Fibroblast of lung (primary cell): ENCODE results near the gene ST8SIA6. TPM values are rescaled to one million over a fixed set of nuclear protein-coding genes. Genes with fewer than 3 reads are reported as not detected.

Source experiments
- DNase-seq, 2 donors: peaks; one replicate each; pipeline versions ENCODE4 v3.0.0 to v3.0.0-alpha.2; 2010; ENCODE audit warnings: low read depth in 2 of 2
- H2AFZ ChIP-seq: 2 replicates; pipeline ENCODE4 v1.5.1; 2012; ENCODE audit warnings: low read length, control low read depth, inconsistent platforms
- H3K27ac ChIP-seq: 2 replicates; pipeline ENCODE4 v1.5.1; 2011; ENCODE audit warnings: low read length, control low read depth; ENCODE audit not compliant: insufficient read depth
- H3K27me3 ChIP-seq: 2 replicates; pipeline ENCODE4 v1.5.1; 2011; ENCODE audit warnings: mild to moderate bottlenecking, low read length; ENCODE audit not compliant: control insufficient read depth, insufficient read depth
- H3K36me3 ChIP-seq: 2 replicates; pipeline ENCODE4 v1.5.1; 2011; ENCODE audit warnings: low read length; ENCODE audit not compliant: control insufficient read depth, insufficient read depth
- H3K4me1 ChIP-seq: 2 replicates; pipeline ENCODE4 v1.5.1; 2011; ENCODE audit warnings: low read length; ENCODE audit not compliant: control insufficient read depth, insufficient read depth; ENCODE audit errors: extremely low read depth
- H3K4me2 ChIP-seq: 2 replicates; pipeline ENCODE4 v1.5.1; 2011; ENCODE audit warnings: low read length, control low read depth; ENCODE audit not compliant: insufficient read depth; ENCODE audit errors: extremely low read depth
- H3K4me3 ChIP-seq, 4 experiments: fragments of 200-600 bp in 1 of 4; sonication (generic) in 1 of 4; replicated peaks in 1 of 4; 2 replicates each; pipeline ENCODE4 v1.5.1; 2011 to 2016; ENCODE audit warnings: low read length in 4 of 4, low read depth in 3 of 4, mild to moderate bottlenecking in 3 of 4, control low read depth in 2 of 4, inconsistent platforms in 1 of 4, mixed read lengths in 1 of 4; ENCODE audit not compliant: insufficient read depth in 1 of 4; ENCODE audit errors: control extremely low read depth in 1 of 4
- H3K79me2 ChIP-seq: 2 replicates; pipeline ENCODE4 v1.5.1; 2012; ENCODE audit warnings: mild to moderate bottlenecking, low read length, inconsistent platforms; ENCODE audit not compliant: control insufficient read depth, insufficient read depth
- H3K9ac ChIP-seq: 2 replicates; pipeline ENCODE4 v1.5.1; 2011; ENCODE audit warnings: mild to moderate bottlenecking, low read length, control low read depth; ENCODE audit not compliant: insufficient read depth
- H3K9me3 ChIP-seq: 2 replicates; pipeline ENCODE4 v1.5.1; 2012; ENCODE audit warnings: low read depth, low read length; ENCODE audit not compliant: control insufficient read depth, insufficient read depth
- H4K20me1 ChIP-seq: 2 replicates; pipeline ENCODE4 v1.5.1; 2011; ENCODE audit warnings: low read length; ENCODE audit not compliant: control insufficient read depth, insufficient read depth; ENCODE audit errors: extremely low read depth
- CTCF ChIP-seq, 2 donors: IDR thresholded peaks in 1 of 2; conservative IDR thresholded peaks in 1 of 2; 1 replicate in 1 of 2; 2 replicates in 1 of 2; pipeline ENCODE4 v1.5.1; 2011 to 2012; ENCODE audit warnings: low read length in 2 of 2, control low read depth in 1 of 2, inconsistent platforms in 1 of 2, low read depth in 1 of 2, mild to moderate bottlenecking in 1 of 2
- EZH2 ChIP-seq: IDR thresholded peaks from 2 replicates; pipeline ENCODE4 v1.5.1; 2012; ENCODE audit warnings: low read length, control low read depth, mild to moderate bottlenecking; ENCODE audit errors: missing control alignments
- polyA plus RNA-seq, 2 donors: library from polyadenylated mRNA; depleted of rRNA in 1 of 2; stranded (reverse) in 1 of 2; unstranded in 1 of 2; fragments of >200 nt; gene quantifications; 2 replicates each; pipeline ENCODE4 v1.2.1, GENCODE V29; 2011 to 2012; ENCODE audit warnings: missing spikeins in 1 of 2
- total RNA-seq: library from RNA; depleted of rRNA; stranded (reverse); fragments of >200 nt; gene quantifications from 2 replicates; pipeline ENCODE4 v1.2.1, GENCODE V29; 2014

The ST8SIA6 gene
- total and polyA plus RNA-seq, 2 donors (not counting 1 experiment from before 2014, with no cell fraction given), result under 0.01 to 0.05 TPM

- Histone ChIP-seq H3K79me2 (no peaks in the 10 kb centered on the region), H3K4me3 (no peak overlapping the region), H3K9me3 (no peaks in the 10 kb centered on the region), H3K4me1 (no peaks in the 10 kb centered on the region), H3K27ac (no peak overlapping the region), H4K20me1 (no peaks in the 10 kb centered on the region), H3K27me3 (no peaks in the 10 kb centered on the region), H2AFZ (no peak overlapping the region), H3K9ac (no peak overlapping the region), H3K36me3 (no peaks in the 10 kb centered on the region), H3K4me2 (no peak overlapping the region)
- TF ChIP-seq EZH2 (no peak), CTCF (conservative IDR thresholded peaks at IDR 0.05 in 1 of 2, IDR thresholded peaks at IDR 0.05 in 1 of 2; ENCODE audit: low read depth in 1 of 2, low read length in 2 of 2) (no peak)
- DNase-seq, result no peak
These were observed 72.8 kb downstream of the ST8SIA6 start for GRCh38 chr10:17381502-17382142.

GRCh38 chr10:17380888-17381287 is 73.5 kb downstream of the ST8SIA6 start:
- Histone ChIP-seq H3K4me1 (no peaks in the 10 kb centered on the region), H3K9ac (no peak overlapping the region), H3K36me3 (no peaks in the 10 kb centered on the region), H4K20me1 (no peaks in the 10 kb centered on the region), H3K27me3 (no peaks in the 10 kb centered on the region), H3K27ac (no peak overlapping the region), H3K4me3 (no peak overlapping the region), H3K9me3 (no peaks in the 10 kb centered on the region), H2AFZ (no peak overlapping the region), H3K4me2 (no peak overlapping the region), H3K79me2 (no peaks in the 10 kb centered on the region)
- TF ChIP-seq EZH2 (no peak), CTCF (conservative IDR thresholded peaks at IDR 0.05 in 1 of 2, IDR thresholded peaks at IDR 0.05 in 1 of 2; ENCODE audit: low read depth in 1 of 2, low read length in 2 of 2) (no peak)
- no peak for DNase-seq

GRCh38 chr10:17380016-17380415 is 74.4 kb downstream of the ST8SIA6 start:
- Histone ChIP-seq H3K79me2 (no peaks in the 10 kb centered on the region), H3K4me1 (no peaks in the 10 kb centered on the region), H4K20me1 (no peaks in the 10 kb centered on the region), H3K27ac (no peak overlapping the region), H3K4me2 (no peak overlapping the region), H3K36me3 (no peaks in the 10 kb centered on the region), H3K9me3 (no peaks in the 10 kb centered on the region), H3K27me3 (no peaks in the 10 kb centered on the region), H3K4me3 (no peak overlapping the region), H3K9ac (no peak overlapping the region), H2AFZ (no peak overlapping the region)
- no peak for TF ChIP-seq CTCF (conservative IDR thresholded peaks at IDR 0.05 in 1 of 2, IDR thresholded peaks at IDR 0.05 in 1 of 2; ENCODE audit: low read depth in 1 of 2, low read length in 2 of 2)
- TF ChIP-seq EZH2, result no peak
- no peak for DNase-seq
